22Rv1 (cell line): ENCODE data around the gene HAGH.

Source experiments
- H3K27ac ChIP-seq: fragments of 450-650 bp; 2 replicates; pipeline ENCODE4 v1.5.1; 2017
- ZFX ChIP-seq: fragments of 450-650 bp; IDR thresholded peaks from 2 replicates; pipeline ENCODE4 v1.6.1; 2017; ENCODE audit warnings: antibody characterized with exemption, borderline replicate concordance
- TF ChIP-seq, protein P1 (sequence below): fragments of 450-650 bp; IDR thresholded peaks from 2 replicates; pipeline ENCODE4 v1.5.1; 2017; ENCODE audit warnings: mild to moderate bottlenecking

Gene HAGH

GRCh38 chr16:1820946-1821290 lies 5.7 kb downstream of the HAGH start:
- TF ChIP-seq ZFX = no peak
- TF ChIP-seq, protein P1, sequence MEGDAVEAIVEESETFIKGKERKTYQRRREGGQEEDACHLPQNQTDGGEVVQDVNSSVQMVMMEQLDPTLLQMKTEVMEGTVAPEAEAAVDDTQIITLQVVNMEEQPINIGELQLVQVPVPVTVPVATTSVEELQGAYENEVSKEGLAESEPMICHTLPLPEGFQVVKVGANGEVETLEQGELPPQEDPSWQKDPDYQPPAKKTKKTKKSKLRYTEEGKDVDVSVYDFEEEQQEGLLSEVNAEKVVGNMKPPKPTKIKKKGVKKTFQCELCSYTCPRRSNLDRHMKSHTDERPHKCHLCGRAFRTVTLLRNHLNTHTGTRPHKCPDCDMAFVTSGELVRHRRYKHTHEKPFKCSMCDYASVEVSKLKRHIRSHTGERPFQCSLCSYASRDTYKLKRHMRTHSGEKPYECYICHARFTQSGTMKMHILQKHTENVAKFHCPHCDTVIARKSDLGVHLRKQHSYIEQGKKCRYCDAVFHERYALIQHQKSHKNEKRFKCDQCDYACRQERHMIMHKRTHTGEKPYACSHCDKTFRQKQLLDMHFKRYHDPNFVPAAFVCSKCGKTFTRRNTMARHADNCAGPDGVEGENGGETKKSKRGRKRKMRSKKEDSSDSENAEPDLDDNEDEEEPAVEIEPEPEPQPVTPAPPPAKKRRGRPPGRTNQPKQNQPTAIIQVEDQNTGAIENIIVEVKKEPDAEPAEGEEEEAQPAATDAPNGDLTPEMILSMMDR = no peak
- no peak overlapping the region for H3K27ac ChIP-seq

- no peak for TF ChIP-seq ZFX
- TF ChIP-seq, protein P1 = no peak
These were observed 6.3 kb downstream of the HAGH start for GRCh38 chr16:1820096-1820945.

DNA sequence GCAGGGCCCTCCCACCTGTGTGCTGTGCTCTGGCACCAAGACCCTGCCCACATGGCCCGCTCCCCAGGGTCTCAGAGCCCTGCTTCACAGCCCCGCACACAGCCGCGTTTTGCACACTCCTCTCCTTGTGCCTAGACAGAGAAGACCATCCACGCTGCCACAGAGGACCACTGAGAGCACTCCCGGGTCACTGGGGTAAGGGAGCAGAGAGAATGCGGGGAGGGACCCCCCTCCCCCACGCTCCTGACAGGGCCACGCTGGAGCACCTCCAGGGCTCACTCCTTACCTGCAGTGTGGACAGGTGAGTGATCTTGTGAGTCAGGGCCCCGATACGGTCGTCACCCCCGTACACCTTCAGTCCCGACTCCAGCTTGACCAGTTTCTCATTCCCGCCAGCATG lies 7.0 kb downstream of the HAGH start:
- TF ChIP-seq ZFX = no peak
- TF ChIP-seq, protein P1 = no peak
- H3K27ac ChIP-seq = no peak overlapping the region

More at GRCh38 chr16:1820096-1820945, 6.3 kb downstream of the HAGH start:
- H3K27ac ChIP-seq = no peak overlapping the region

GRCh38 chr16:1818873-1819525 lies 7.6 kb downstream of the HAGH start:
- TF ChIP-seq, protein P1 = no peak
- TF ChIP-seq ZFX = no peak
- H3K27ac ChIP-seq = no peak overlapping the region

DNA sequence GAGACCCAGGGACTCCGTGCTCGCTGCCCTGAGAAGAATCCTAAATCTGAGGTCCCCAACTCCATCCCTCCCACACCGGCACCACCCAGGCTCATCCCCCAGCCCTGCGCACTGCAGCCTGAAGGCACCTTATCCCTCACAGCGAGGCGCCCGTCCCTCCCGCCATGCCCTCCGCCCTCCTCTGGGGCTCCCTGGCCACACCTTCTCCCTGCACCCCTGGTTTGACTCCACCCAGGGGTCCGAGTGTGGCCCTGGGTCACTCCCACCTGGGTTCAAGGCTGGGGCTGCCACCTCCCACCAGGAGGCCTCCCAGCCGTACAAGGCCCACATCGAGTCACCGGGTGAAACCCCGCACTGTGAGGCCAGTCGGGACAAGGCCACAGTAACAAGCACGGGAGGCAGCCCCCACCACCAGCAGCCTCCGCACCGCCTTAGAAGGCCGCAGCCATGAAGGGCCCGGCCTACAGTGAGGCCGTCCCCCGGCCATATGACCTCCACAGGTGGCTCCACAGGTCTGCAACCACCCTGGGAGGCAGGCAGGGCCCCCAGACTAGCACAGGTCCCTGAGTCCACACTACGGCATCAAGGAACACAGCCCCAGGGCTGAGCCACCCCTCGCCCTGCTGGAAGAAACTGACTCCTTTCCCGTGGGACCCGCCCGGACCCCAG lies 8.3 kb downstream of the HAGH start:
- H3K27ac ChIP-seq = no peak overlapping the region
- TF ChIP-seq, protein P1 = no peak
- TF ChIP-seq ZFX = no peak

GRCh38 chr16:1817716-1818115 lies 8.9 kb downstream of the HAGH start:
- TF ChIP-seq ZFX = no peak
- TF ChIP-seq, protein P1 = no peak
- no peak overlapping the region for H3K27ac ChIP-seq

GRCh38 chr16:1817276-1817589 lies 9.4 kb downstream of the HAGH start:
- no peak for TF ChIP-seq ZFX
- H3K27ac ChIP-seq = no peak overlapping the region
